SU-DHL-6 (cell line): ENCODE results near the gene C6orf62.

ENCODE experiments used
- CTCF ChIP-seq: fragments of 200-600 bp; sonication (generic); IDR thresholded peaks from one replicate; pipeline ENCODE4 v1.5.1; 2017; ENCODE audit warnings: antibody characterized with exemption, mild to moderate bottlenecking, low read length, moderate library complexity; ENCODE audit not compliant: insufficient read depth, poor library complexity, severe bottlenecking
- EZH2phosphoT487 ChIP-seq: fragments of 200-600 bp; sonication (generic), shearing (Covaris generic); conservative IDR thresholded peaks from 2 replicates; pipeline ENCODE4 v1.6.1; 2018; ENCODE audit warnings: mild to moderate bottlenecking, antibody characterized with exemption, low read length, moderate library complexity, mixed read lengths

- TF ChIP-seq CTCF (no peak), EZH2phosphoT487 (no peak)
These were observed 27.4 kb downstream of the C6orf62 start for GRCh38 chr6:24691550-24691949.
